H1 (cell line): ENCODE measurements around the gene PDE1A. TPM values are rescaled to one million over a fixed set of nuclear protein-coding genes. Genes with fewer than 3 reads are reported as not detected.

Source experiments
- CTCF ChIA-PET: fragments of 300-600 bp; sonication (Branson Sonifier 250); formaldehyde crosslinking; loops from one replicate; lab custom pipeline; 2021; ENCODE audit not compliant: partially characterized antibody; lab: Charles Lee
- POLR2A ChIA-PET: fragments of 300-600 bp; sonication (Branson Sonifier 250); formaldehyde crosslinking; loops from one replicate; lab custom pipeline; 2021; ENCODE audit warnings: inconsistent platforms; ENCODE audit not compliant: partially characterized antibody; lab: Charles Lee
- DNase-seq, 2 experiments: peaks; one replicate each; pipeline versions ENCODE4 v3.0.0 to v3.0.0-alpha.2; 2010 to 2022; ENCODE audit warnings: low spot score in 2 of 2, low read depth in 1 of 2, mixed read lengths in 1 of 2
- FAIRE-seq: peaks from 2 replicates; lab custom pipeline; 2011; peaks lifted over from hg19 to GRCh38; lab: Jason Lieb, UNC
- H2AFZ ChIP-seq: 2 replicates; pipeline ENCODE4 v1.8.1; 2012; ENCODE audit warnings: low read length, inconsistent platforms
- H2AK5ac ChIP-seq: 2 replicates; pipeline ENCODE4 v1.6.1; 2013; ENCODE audit warnings: low read depth, low read length
- H2BK120ac ChIP-seq: replicated peaks from 2 replicates; pipeline ENCODE3; 2013; ENCODE audit warnings: low read depth, low read length, inconsistent platforms
- H2BK12ac ChIP-seq: 2 replicates; pipeline ENCODE4 v1.6.1; 2013; ENCODE audit warnings: low read depth, low read length
- H2BK15ac ChIP-seq: 2 replicates; pipeline ENCODE4 v1.6.1; 2013; ENCODE audit warnings: low read length
- H2BK20ac ChIP-seq: 2 replicates; pipeline ENCODE4 v1.6.1; 2013; ENCODE audit warnings: low read length
- H2BK5ac ChIP-seq: 2 replicates; pipeline ENCODE4 v1.6.1; 2013; ENCODE audit warnings: low read depth, low read length
- H3K14ac ChIP-seq: 2 replicates; pipeline ENCODE4 v1.6.1; 2013; ENCODE audit warnings: inconsistent platforms; ENCODE audit not compliant: insufficient read length
- H3K18ac ChIP-seq: 2 replicates; pipeline ENCODE4 v1.6.1; 2013; ENCODE audit warnings: low read length; ENCODE audit errors: extremely low read depth
- H3K23ac ChIP-seq: 2 replicates; pipeline ENCODE4 v1.6.1; 2013; ENCODE audit warnings: inconsistent platforms; ENCODE audit not compliant: insufficient read length
- H3K23me2 ChIP-seq: 2 replicates; pipeline ENCODE4 v1.6.1; 2013; ENCODE audit warnings: low read depth, low read length
- H3K27ac ChIP-seq: 2 replicates; pipeline ENCODE4 v1.6.1; 2011; ENCODE audit warnings: low read depth, low read length, inconsistent platforms
- H3K27me3 ChIP-seq, 4 experiments: replicated peaks in 1 of 4; 1 replicate in 1 of 4; 2 replicates in 3 of 4; pipeline versions ENCODE4 v1.6.1 to v1.8.1; 2011 to 2013; ENCODE audit warnings: low read length in 3 of 4, mild to moderate bottlenecking in 3 of 4, inconsistent platforms in 2 of 4, mixed read lengths in 2 of 4, moderate library complexity in 1 of 4; ENCODE audit not compliant: control insufficient read depth in 3 of 4, insufficient read depth in 3 of 4; ENCODE audit errors: extremely low read depth in 1 of 4
- H3K36me3 ChIP-seq, 4 experiments: 2 replicates each; pipeline versions ENCODE4 v1.6.1 to v1.8.1; 2011 to 2013; ENCODE audit warnings: mild to moderate bottlenecking in 4 of 4, low read length in 3 of 4, moderate library complexity in 2 of 4, control low read depth in 1 of 4, inconsistent platforms in 1 of 4; ENCODE audit not compliant: insufficient read depth in 4 of 4, control insufficient read depth in 2 of 4
- H3K4ac ChIP-seq: replicated peaks from 2 replicates; pipeline ENCODE3; 2013; ENCODE audit warnings: low read length, low read depth, mixed read lengths, inconsistent platforms; ENCODE audit not compliant: insufficient read length
- H3K4me1 ChIP-seq, 4 experiments: replicated peaks in 1 of 4; 1 replicate in 1 of 4; 2 replicates in 3 of 4; pipeline versions ENCODE4 v1.6.1 to v1.8.1; 2011 to 2013; ENCODE audit warnings: low read length in 3 of 4, inconsistent platforms in 2 of 4, mixed read lengths in 1 of 4; ENCODE audit not compliant: insufficient read depth in 4 of 4, control insufficient read depth in 3 of 4
- H3K4me2 ChIP-seq, 2 experiments: 2 replicates each; pipeline versions ENCODE4 v1.6.1 to v1.8.1; 2011 to 2013; ENCODE audit warnings: low read depth in 2 of 2, low read length in 2 of 2, control low read depth in 1 of 2, inconsistent platforms in 1 of 2, mild to moderate bottlenecking in 1 of 2; ENCODE audit not compliant: insufficient read depth in 1 of 2
- H3K4me3 ChIP-seq, 4 experiments: fragments of 200-600, 300-600 bp in 1 of 4; sonication (generic), shearing (Covaris generic), sonication (Bioruptor Twin) in 1 of 4; 2 replicates each; pipeline versions ENCODE4 v1.5.1 to v1.8.1; 2011 to 2016; ENCODE audit warnings: low read length in 4 of 4, low read depth in 3 of 4, control low read depth in 2 of 4, inconsistent platforms in 2 of 4, mild to moderate bottlenecking in 2 of 4, mixed read lengths in 1 of 4, moderate library complexity in 1 of 4; ENCODE audit not compliant: insufficient read depth in 2 of 4; ENCODE audit errors: extremely low read depth in 1 of 4
- H3K56ac ChIP-seq: replicated peaks from 2 replicates; pipeline ENCODE3; 2013; ENCODE audit warnings: low read depth, mild to moderate bottlenecking, mixed read lengths, low read length, inconsistent platforms; ENCODE audit not compliant: insufficient read length
- H3K79me1 ChIP-seq: 2 replicates; pipeline ENCODE4 v1.6.1; 2013; ENCODE audit warnings: low read depth, low read length, control low read depth
- H3K79me2 ChIP-seq, 2 experiments: 2 replicates each; pipeline versions ENCODE4 v1.6.1 to v1.8.1; 2012 to 2013; ENCODE audit warnings: low read length in 2 of 2, mild to moderate bottlenecking in 2 of 2, inconsistent platforms in 1 of 2; ENCODE audit not compliant: insufficient read depth in 2 of 2, control insufficient read depth in 1 of 2
- H3K9ac ChIP-seq, 4 experiments: replicated peaks in 1 of 4; 1 replicate in 1 of 4; 2 replicates in 3 of 4; pipeline versions ENCODE4 v1.6.1 to v1.8.1; 2011 to 2013; ENCODE audit warnings: low read depth in 3 of 4, low read length in 3 of 4, control low read depth in 2 of 4, mild to moderate bottlenecking in 2 of 4, moderate library complexity in 2 of 4, inconsistent platforms in 1 of 4; ENCODE audit errors: extremely low read depth in 1 of 4
- H3K9me3 ChIP-seq, 2 experiments: 2 replicates each; pipeline versions ENCODE4 v1.6.1 to v1.8.1; 2012 to 2013; ENCODE audit warnings: mild to moderate bottlenecking in 2 of 2, moderate library complexity in 2 of 2, control low read depth in 1 of 2, inconsistent platforms in 1 of 2, low read depth in 1 of 2, low read length in 1 of 2, mixed read lengths in 1 of 2; ENCODE audit not compliant: insufficient read depth in 2 of 2
- H4K20me1 ChIP-seq, 2 experiments: replicated peaks in 1 of 2; 2 replicates each; pipeline versions ENCODE3 to v1.8.1; 2011 to 2013; ENCODE audit warnings: inconsistent platforms in 2 of 2, low read length in 2 of 2, mild to moderate bottlenecking in 1 of 2; ENCODE audit not compliant: insufficient read depth in 2 of 2, control insufficient read depth in 1 of 2
- H4K5ac ChIP-seq: 2 replicates; pipeline ENCODE4 v1.6.1; 2013; ENCODE audit warnings: low read length, low read depth, mixed read lengths, inconsistent platforms; ENCODE audit not compliant: insufficient read length
- H4K8ac ChIP-seq: 2 replicates; pipeline ENCODE4 v1.8.0; 2013; ENCODE audit warnings: mild to moderate bottlenecking, moderate library complexity, low read length, inconsistent platforms; ENCODE audit not compliant: insufficient read depth; ENCODE audit errors: extremely low read depth
- H4K91ac ChIP-seq: replicated peaks from 2 replicates; pipeline ENCODE3; 2013; ENCODE audit warnings: low read length, mixed read lengths, inconsistent platforms; ENCODE audit not compliant: insufficient read length
- ATF2 ChIP-seq: IDR thresholded peaks from 2 replicates; pipeline ENCODE4 v1.6.1; 2012; ENCODE audit warnings: low read length, inconsistent platforms
- CHD1 ChIP-seq: IDR thresholded peaks from 2 replicates; pipeline ENCODE4 v1.6.1; 2012; ENCODE audit warnings: low read depth, low read length, improper control_type of control experiment
- EGR1 ChIP-seq: IDR thresholded peaks from 2 replicates; pipeline ENCODE4 v1.6.1; 2011; ENCODE audit warnings: low read depth, low read length, borderline replicate concordance
- EP300 ChIP-seq, 2 experiments: IDR thresholded peaks; 1 replicate in 1 of 2; 2 replicates in 1 of 2; pipeline ENCODE4 v1.6.1; 2011 to 2012; ENCODE audit warnings: low read depth in 2 of 2, low read length in 2 of 2, mild to moderate bottlenecking in 2 of 2, borderline replicate concordance in 1 of 2, inconsistent platforms in 1 of 2, moderate library complexity in 1 of 2
- GABPA ChIP-seq: IDR thresholded peaks from 2 replicates; pipeline ENCODE4 v1.6.1; 2011; ENCODE audit warnings: mild to moderate bottlenecking, low read length, moderate library complexity, borderline replicate concordance; ENCODE audit not compliant: insufficient read depth
- HDAC6 ChIP-seq: IDR thresholded peaks from one replicate; pipeline ENCODE4 v1.7.1; 2012; ENCODE audit warnings: low read depth, mild to moderate bottlenecking, inconsistent platforms, low read length, moderate library complexity
- NANOG ChIP-seq: IDR thresholded peaks from 2 replicates; pipeline ENCODE4 v1.6.1; 2011; ENCODE audit warnings: low read length, low read depth, mild to moderate bottlenecking, inconsistent platforms; ENCODE audit not compliant: insufficient read depth, poor library complexity, severe bottlenecking
- SIN3A ChIP-seq, 2 experiments: IDR thresholded peaks in 1 of 2; conservative IDR thresholded peaks in 1 of 2; 2 replicates each; pipeline ENCODE4 v1.6.1; 2011 to 2012; ENCODE audit warnings: low read length in 2 of 2, improper control_type of control experiment in 1 of 2, low read depth in 1 of 2, mild to moderate bottlenecking in 1 of 2
- SP1 ChIP-seq: IDR thresholded peaks from 2 replicates; pipeline ENCODE4 v1.6.1; 2011; ENCODE audit warnings: low read depth, low read length
- SP4 ChIP-seq: IDR thresholded peaks from 2 replicates; pipeline ENCODE4 v1.6.1; 2012; ENCODE audit warnings: low read length, inconsistent platforms
- SUZ12 ChIP-seq: fragments of 200-600 bp; sonication (generic); IDR thresholded peaks from 2 replicates; pipeline ENCODE4 v1.6.1; 2012; ENCODE audit warnings: mild to moderate bottlenecking, inconsistent platforms, low read length, moderate library complexity, mixed read lengths
- TAF1 ChIP-seq: IDR thresholded peaks from 2 replicates; pipeline ENCODE4 v1.6.1; 2011; ENCODE audit warnings: mild to moderate bottlenecking, low read depth, low read length
- TEAD4 ChIP-seq: IDR thresholded peaks from 2 replicates; pipeline ENCODE4 v1.6.1; 2012; ENCODE audit warnings: low read depth, low read length, inconsistent platforms, mixed read lengths
- WGBS, 2 experiments: shearing (Covaris generic) in 1 of 2; methylation state at CpG; one replicate each; pipeline versions ENCODE4 v1.1.6 to v1.1.7; 2013 to 2015; ENCODE audit warnings: low lambda C conversion rate in 2 of 2, mixed read lengths in 2 of 2, inconsistent platforms in 1 of 2, low coverage in 1 of 2, missing lambda C conversion rate in 1 of 2; ENCODE audit not compliant: insufficient replicate concordance in 2 of 2, insufficient coverage in 1 of 2, insufficient read length in 1 of 2; ENCODE audit errors: extremely low coverage in 1 of 2, missing lambda C conversion rate in 1 of 2; 5-methylcytosine and 5-hydroxymethylcytosine counted together
- polyA plus RNA-seq, 7 experiments: library from polyadenylated mRNA; depleted of rRNA in 3 of 7; stranded (reverse) in 5 of 7; unstranded in 2 of 7; fragments of >200 nt in 5 of 7; fragments of 200-250 nt in 2 of 7; gene quantifications; 1 replicate in 5 of 7; 2 replicates in 1 of 7; 4 replicates in 1 of 7; pipeline versions ENCODE4 v1.2.1 to v1.2.3, GENCODE V29; 2011 to 2013; ENCODE audit warnings: missing spikeins in 2 of 7, mixed read lengths in 2 of 7
- total RNA-seq: library from RNA; stranded (reverse); fragmentation: NEBNext Ultra II Directional; extraction: Animal tissue kit (Norgen Biotek cat#: 25700); gene quantifications from 2 replicates; pipeline ENCODE4 v1.2.1, GENCODE V29; 2021

Gene PDE1A
- total and polyA plus RNA-seq, 2 of the 8 experiments (the other 6 are each of a cell fraction or from before 2014, with no cell fraction given) = 0.34 TPM; not detected in 1

- H3K4me1 ChIP-seq = peaks cover 0 to 8% (median 4%) of the 10 kb centered on the region in 4 experiments; a peak in 4 of 7 replicates
- no peaks in the 10 kb centered on the region for H3K79me1 ChIP-seq
- H3K14ac ChIP-seq = no peak overlapping the region
- H3K4me3 ChIP-seq = no peak overlapping the region
- no peak for DNase-seq
- H2BK12ac ChIP-seq = no peak overlapping the region
- no peak overlapping the region for H2AFZ ChIP-seq
- H4K5ac ChIP-seq = no peak overlapping the region
- H3K79me2 ChIP-seq = no peaks in the 10 kb centered on the region
- H2BK5ac ChIP-seq = no peak overlapping the region
- H3K56ac ChIP-seq = no peak overlapping the region
- no peak overlapping the region for H3K4me2 ChIP-seq
- no peak overlapping the region for H3K9ac ChIP-seq
- no peaks in the 10 kb centered on the region for H3K23me2 ChIP-seq
- no peak overlapping the region for H3K18ac ChIP-seq
- H3K23ac ChIP-seq = no peak overlapping the region
- no peaks in the 10 kb centered on the region for H3K9me3 ChIP-seq
- no peak overlapping the region for H2AK5ac ChIP-seq
- no peak overlapping the region for H3K4ac ChIP-seq
- no peaks in the 10 kb centered on the region for H4K20me1 ChIP-seq
- no peak overlapping the region for H2BK15ac ChIP-seq
- no peak overlapping the region for H4K91ac ChIP-seq
- CTCF ChIA-PET = interaction anchor here (0.6 to 1.4 kb wide), 3 partner anchors 34 to 429 kb away, joined by 3 to 8 read pairs (median 5); no protein-coding TSS in a partner anchor
- no peaks in the 10 kb centered on the region for H3K36me3 ChIP-seq
- no peak overlapping the region for H2BK20ac ChIP-seq
- FAIRE-seq = no peak
- no peak overlapping the region for H2BK120ac ChIP-seq
- POLR2A ChIA-PET = no interaction called here
- no peak overlapping the region for H4K8ac ChIP-seq
- no peak overlapping the region for H3K27ac ChIP-seq
- 78% methylated on average over 1 of the region's 1 CpG; no CpG with 5 or more reads in 1 of the 2 experiments for WGBS, 2 experiments
- no peaks in the 10 kb centered on the region for H3K27me3 ChIP-seq
- no peak for TF ChIP-seq SP1
- TF ChIP-seq NANOG = no peak
- TF ChIP-seq SP4 = no peak
- TF ChIP-seq TEAD4 = no peak
- no peak for TF ChIP-seq GABPA
- no peak for TF ChIP-seq SIN3A (conservative IDR thresholded peaks at IDR 0.05 in 1 of 2, IDR thresholded peaks at IDR 0.05 in 1 of 2; ENCODE audit: low read depth in 1 of 2, low read length in 2 of 2)
- TF ChIP-seq CHD1 = no peak
- no peak for TF ChIP-seq ATF2
- TF ChIP-seq EP300 (IDR thresholded peaks at IDR 0.05; ENCODE audit: borderline replicate concordance in 1 of 2, low read depth in 2 of 2, low read length in 2 of 2) = no peak
- TF ChIP-seq HDAC6 = no peak
- TF ChIP-seq EGR1 = no peak
- TF ChIP-seq TAF1 = no peak
- no peak for TF ChIP-seq SUZ12
These were observed 206.5 kb downstream of the PDE1A start for GRCh38 chr2:182220335-182220734.
